GM12878 (cell line): ENCODE data around the gene ARL4C. TPM values are rescaled to one million over a fixed set of nuclear protein-coding genes. Genes with fewer than 3 reads are reported as not detected.

Source experiments
- ATAC-seq: fragments of 200-7000 bp; cut with Tn5 transposase; 3 replicates; pipeline ENCODE4 v1.9.1; 2020; ENCODE audit warnings: mild to moderate bottlenecking, moderate library complexity
- BruUV-seq: library from RNA; stranded (reverse); fragments of 400-500 nt; replicated peaks from 2 replicates; lab custom pipeline; 2021; lab: Mats Ljungman, UMichigan
- CTCF ChIA-PET: fragments of 300-600 bp; sonication (Branson Sonifier 250); formaldehyde crosslinking; extraction: SDS; loops from one replicate; lab custom pipeline; 2021; ENCODE audit warnings: inconsistent platforms; lab: Yijun Ruan, JAX
- POLR2A ChIA-PET: fragments of 350-600 bp; formaldehyde crosslinking; extraction: SDS; loops from one replicate; lab custom pipeline; 2021; ENCODE audit warnings: inconsistent platforms; lab: Charles Lee
- RAD21 ChIA-PET: fragments of 300-600 bp; sonication (Branson Sonifier 250); formaldehyde crosslinking; loops from one replicate; lab custom pipeline; 2023; ENCODE audit warnings: antibody characterized with exemption; ENCODE audit not compliant: unreplicated experiment; lab: Charles Lee
- SMC1A ChIA-PET: fragments of 300-600 bp; sonication (Branson Sonifier 250); formaldehyde crosslinking; loops from one replicate; lab custom pipeline; 2023; ENCODE audit not compliant: unreplicated experiment, uncharacterized antibody; lab: Charles Lee
- DNase-seq: peaks from one replicate; pipeline ENCODE4 v3.0.0-alpha.2; 2011; ENCODE audit warnings: low read depth, low spot score
- FAIRE-seq: peaks from 3 replicates; lab custom pipeline; 2011; peaks lifted over from hg19 to GRCh38; lab: Jason Lieb, UNC
- H2AFZ ChIP-seq: 2 replicates; pipeline ENCODE4 v1.6.0; 2011; ENCODE audit warnings: low read depth, low read length, control low read depth; ENCODE audit not compliant: control insufficient read depth
- H3K27ac ChIP-seq: 2 replicates; pipeline ENCODE4 v1.5.1; 2011; ENCODE audit warnings: control low read depth; ENCODE audit not compliant: control insufficient read depth, insufficient read depth
- H3K27me3 ChIP-seq, 2 experiments: replicated peaks in 1 of 2; 2 replicates each; pipeline versions ENCODE4 v1.6.0 to v1.6.1; 2011; ENCODE audit warnings: low read length in 1 of 2; ENCODE audit not compliant: control insufficient read depth in 2 of 2, insufficient read depth in 2 of 2
- H3K36me3 ChIP-seq, 2 experiments: 2 replicates each; pipeline ENCODE4 v1.5.1; 2011; ENCODE audit warnings: low read length in 1 of 2; ENCODE audit not compliant: control insufficient read depth in 2 of 2, insufficient read depth in 2 of 2
- H3K4me1 ChIP-seq: 2 replicates; pipeline ENCODE4 v1.6.1; 2011; ENCODE audit warnings: mild to moderate bottlenecking, low read length, moderate library complexity, mixed read lengths; ENCODE audit not compliant: control insufficient read depth, insufficient read depth
- H3K4me2 ChIP-seq: 2 replicates; pipeline ENCODE4 v1.6.0; 2011; ENCODE audit warnings: control low read depth; ENCODE audit not compliant: control insufficient read depth, insufficient read depth
- H3K4me3 ChIP-seq: fragments of 200-600 bp; sonication (generic); 2 replicates; pipeline ENCODE4 v1.5.1; 2016
- H3K79me2 ChIP-seq: 2 replicates; pipeline ENCODE4 v1.6.0; 2011; ENCODE audit warnings: low read length; ENCODE audit not compliant: control insufficient read depth, insufficient read depth
- H3K9ac ChIP-seq: 2 replicates; pipeline ENCODE4 v1.8.0; 2011; ENCODE audit warnings: low read length, control low read depth, mixed read lengths; ENCODE audit not compliant: control insufficient read depth, insufficient read depth
- H3K9me3 ChIP-seq: replicated peaks from 3 replicates; pipeline ENCODE4 v1.5.1; 2011; ENCODE audit warnings: mild to moderate bottlenecking, low read length; ENCODE audit not compliant: control insufficient read depth, insufficient read depth
- H4K20me1 ChIP-seq: 2 replicates; pipeline ENCODE4 v1.6.0; 2011; ENCODE audit not compliant: control insufficient read depth, insufficient read depth
- CTCF ChIP-seq, 3 experiments: IDR thresholded peaks in 2 of 3; conservative IDR thresholded peaks in 1 of 3; 2 replicates each; pipeline ENCODE4 v1.5.1; 2011; ENCODE audit warnings: low read depth in 3 of 3, low read length in 3 of 3, mild to moderate bottlenecking in 3 of 3, control low read depth in 2 of 3, moderate library complexity in 2 of 3, inconsistent platforms in 1 of 3, mixed read lengths in 1 of 3; ENCODE audit not compliant: control insufficient read depth in 2 of 3, insufficient read depth in 1 of 3; ENCODE audit errors: extremely low read depth in 1 of 3
- HCFC1 ChIP-seq: fragments of 150-350 bp; IDR thresholded peaks from 2 replicates; pipeline ENCODE4 v1.6.1; 2014; ENCODE audit warnings: low read length
- HDAC2 ChIP-seq: fragments of 200-600 bp; sonication (generic); IDR thresholded peaks from 2 replicates; pipeline ENCODE4 v1.6.1; 2017
- MYB ChIP-seq: fragments of 150-350 bp; IDR thresholded peaks from 2 replicates; pipeline ENCODE4 v1.6.1; 2014; ENCODE audit warnings: mild to moderate bottlenecking, low read depth, low read length, borderline replicate concordance
- NFYA ChIP-seq: IDR thresholded peaks from 2 replicates; pipeline ENCODE4 v1.6.1; 2011; ENCODE audit warnings: low read depth, mild to moderate bottlenecking, low read length, improper control_type of control experiment, borderline replicate concordance
- NR2C2 ChIP-seq: IDR thresholded peaks from 2 replicates; pipeline ENCODE4 v1.6.1; 2011; ENCODE audit warnings: borderline replicate concordance, low read depth; ENCODE audit not compliant: control insufficient read depth, insufficient read length
- POLR2A ChIP-seq: IDR thresholded peaks from 2 replicates; pipeline ENCODE4 v1.6.1; 2011; ENCODE audit warnings: low read depth, mild to moderate bottlenecking, low read length
- RAD51 ChIP-seq: fragments of 450-650 bp; IDR thresholded peaks from 2 replicates; pipeline ENCODE4 v1.6.1; 2016; ENCODE audit warnings: moderate library complexity, mild to moderate bottlenecking, inconsistent platforms
- RELA ChIP-seq: fragments of 450-650 bp; IDR thresholded peaks from 2 replicates; pipeline ENCODE4 v1.8.0; 2014; ENCODE audit warnings: borderline replicate concordance; ENCODE audit not compliant: partially characterized antibody
- SIX5 ChIP-seq: IDR thresholded peaks from 2 replicates; pipeline ENCODE4 v1.6.1; 2011; ENCODE audit warnings: mild to moderate bottlenecking, low read depth, low read length, moderate library complexity; ENCODE audit not compliant: severe bottlenecking
- SPI1 ChIP-seq: IDR thresholded peaks from 2 replicates; pipeline ENCODE4 v1.6.1; 2011; ENCODE audit warnings: low read depth, mild to moderate bottlenecking, low read length, moderate library complexity, borderline replicate concordance; ENCODE audit not compliant: insufficient read depth
- STAT1 ChIP-seq: fragments of 450-650 bp; conservative IDR thresholded peaks from 2 replicates; pipeline ENCODE4 v1.6.1; 2014; ENCODE audit warnings: antibody characterized with exemption, mild to moderate bottlenecking
- TCF12 ChIP-seq: IDR thresholded peaks from 2 replicates; pipeline ENCODE4 v1.6.1; 2011; ENCODE audit warnings: low read depth, mild to moderate bottlenecking, low read length
- ZBED1 ChIP-seq: IDR thresholded peaks from 2 replicates; pipeline ENCODE4 v1.6.1; 2016; ENCODE audit warnings: borderline replicate concordance
- WGBS: methylation state at CpG from one replicate; pipeline ENCODE4 v1.1.6; 2016; ENCODE audit warnings: low lambda C conversion rate; ENCODE audit not compliant: insufficient replicate concordance, insufficient coverage; ENCODE audit errors: missing lambda C conversion rate; 5-methylcytosine and 5-hydroxymethylcytosine counted together
- in situ Hi-C: fragments of 300-500 bp; cut with MboI; formaldehyde crosslinking; loops from 9 replicates; pipeline ENCODE4 v1.14.3; 2018; ENCODE audit warnings: mixed read lengths
- intact Hi-C: fragments of 100-400 bp; cut with micrococcal nuclease; formaldehyde crosslinking; loops from one replicate; pipeline ENCODE4 v1.14.2; 2022; ENCODE audit not compliant: unreplicated experiment
- polyA plus RNA-seq, 11 experiments: library from polyadenylated mRNA; depleted of rRNA in 4 of 11; unstranded in 6 of 11; stranded (reverse) in 5 of 11; fragments of >200 nt; fragmentation: Nextera tagmentation in 4 of 11; fragmentation: Illumina TruSeq in 1 of 11; extraction: Ambion mirVana in 4 of 11; extraction: Trizol in 1 of 11; gene quantifications; 1 replicate in 1 of 11; 2 replicates in 10 of 11; pipeline versions ENCODE4 v1.2.1 to v1.2.3, GENCODE V29; 2011 to 2016; ENCODE audit warnings: inconsistent platforms in 2 of 11, missing spikeins in 2 of 11, low read depth in 1 of 11
- total RNA-seq, 4 experiments: library from RNA; depleted of rRNA in 3 of 4; stranded (reverse); fragments of >200 nt in 3 of 4; fragmentation: Illumina TruSeq in 1 of 4; extraction: Trizol in 1 of 4; gene quantifications; 2 replicates each; pipeline versions ENCODE4 v1.2.1 to v1.2.3, GENCODE V29; 2013 to 2021
- TF ChIP-seq, protein P1 (sequence below): IDR thresholded peaks from 2 replicates; pipeline ENCODE4 v1.6.1; 2012; ENCODE audit warnings: low read depth, low read length, improper control_type of control experiment
- TF ChIP-seq, protein P2 (sequence below): fragments of 450-650 bp; conservative IDR thresholded peaks from 2 replicates; pipeline ENCODE4 v1.6.1; 2017; ENCODE audit warnings: mild to moderate bottlenecking, moderate library complexity
- TF ChIP-seq, protein P3 (sequence below): fragments of 450-650 bp; IDR thresholded peaks from 2 replicates; pipeline ENCODE4 v1.6.1; 2016; ENCODE audit warnings: mild to moderate bottlenecking

ARL4C gene
- total and polyA plus RNA-seq, 10 of the 15 experiments (the other 5 are each of a cell fraction or from before 2014, with no cell fraction given), result 0.03 to 0.72 (median 0.06) TPM; not detected in 4

DNA sequence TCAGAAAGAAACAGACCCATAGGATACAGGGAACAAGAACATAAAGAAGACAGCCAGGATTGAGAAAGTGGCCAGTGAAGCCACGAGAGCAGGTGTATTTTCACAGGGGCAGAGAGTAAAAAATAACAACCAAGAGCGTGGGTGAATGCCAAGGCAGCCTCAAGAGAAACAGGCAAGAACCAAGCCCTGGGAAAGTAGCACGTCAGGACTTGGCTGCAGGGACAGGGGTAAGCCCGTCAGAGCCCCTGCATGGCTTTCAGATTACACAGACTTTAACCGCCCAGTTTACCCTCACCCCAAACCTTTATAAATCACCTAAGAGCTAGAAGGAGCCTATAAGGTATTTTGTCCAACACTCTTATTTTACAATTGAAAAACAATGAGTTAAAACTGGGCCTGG is 43.7 kb downstream of the ARL4C start:
- CTCF ChIA-PET, result no interaction called here
- H3K9me3 ChIP-seq, result no peaks in the 10 kb centered on the region; the same call in 2 of the 3 replicates
- no peaks in the 10 kb centered on the region for H3K4me1 ChIP-seq
- no peak for DNase-seq
- H2AFZ ChIP-seq, result no peak overlapping the region
- ATAC-seq, result no peak
- in situ Hi-C loops, result no loop called here
- BruUV-seq, result no TSS peak
- no peak overlapping the region for H3K9ac ChIP-seq
- no peaks in the 10 kb centered on the region for H3K27me3 ChIP-seq
- H3K36me3 ChIP-seq, result no peaks in the 10 kb centered on the region
- SMC1A ChIA-PET, result interaction anchor here (0.9 kb wide), 1 partner anchor 16 kb away, joined by 4 read pairs; no protein-coding TSS in a partner anchor
- RAD21 ChIA-PET, result interaction anchor here (1.5 kb wide), 1 partner anchor 165 kb away, joined by 3 read pairs; no protein-coding TSS in a partner anchor
- TF ChIP-seq NFYA (no peak), STAT1 (no peak), NR2C2 (no peak), POLR2A (no peak), ZBED1 (no peak), CTCF (IDR thresholded peaks at IDR 0.05 in 2 of 3, conservative IDR thresholded peaks at IDR 0.05 in 1 of 3; ENCODE audit: control insufficient read depth in 2 of 3, extremely low read depth in 1 of 3, insufficient read depth in 1 of 3, low read depth in 3 of 3, low read length in 3 of 3) (no peak), HDAC2 (no peak), HCFC1 (no peak), RAD51 (no peak), MYB (no peak), SIX5 (no peak), TCF12 (no peak), RELA (no peak), SPI1 (no peak)
- TF ChIP-seq, protein P1, sequence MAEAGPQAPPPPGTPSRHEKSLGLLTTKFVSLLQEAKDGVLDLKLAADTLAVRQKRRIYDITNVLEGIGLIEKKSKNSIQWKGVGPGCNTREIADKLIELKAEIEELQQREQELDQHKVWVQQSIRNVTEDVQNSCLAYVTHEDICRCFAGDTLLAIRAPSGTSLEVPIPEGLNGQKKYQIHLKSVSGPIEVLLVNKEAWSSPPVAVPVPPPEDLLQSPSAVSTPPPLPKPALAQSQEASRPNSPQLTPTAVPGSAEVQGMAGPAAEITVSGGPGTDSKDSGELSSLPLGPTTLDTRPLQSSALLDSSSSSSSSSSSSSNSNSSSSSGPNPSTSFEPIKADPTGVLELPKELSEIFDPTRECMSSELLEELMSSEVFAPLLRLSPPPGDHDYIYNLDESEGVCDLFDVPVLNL, result no peak
- TF ChIP-seq, protein P2, sequence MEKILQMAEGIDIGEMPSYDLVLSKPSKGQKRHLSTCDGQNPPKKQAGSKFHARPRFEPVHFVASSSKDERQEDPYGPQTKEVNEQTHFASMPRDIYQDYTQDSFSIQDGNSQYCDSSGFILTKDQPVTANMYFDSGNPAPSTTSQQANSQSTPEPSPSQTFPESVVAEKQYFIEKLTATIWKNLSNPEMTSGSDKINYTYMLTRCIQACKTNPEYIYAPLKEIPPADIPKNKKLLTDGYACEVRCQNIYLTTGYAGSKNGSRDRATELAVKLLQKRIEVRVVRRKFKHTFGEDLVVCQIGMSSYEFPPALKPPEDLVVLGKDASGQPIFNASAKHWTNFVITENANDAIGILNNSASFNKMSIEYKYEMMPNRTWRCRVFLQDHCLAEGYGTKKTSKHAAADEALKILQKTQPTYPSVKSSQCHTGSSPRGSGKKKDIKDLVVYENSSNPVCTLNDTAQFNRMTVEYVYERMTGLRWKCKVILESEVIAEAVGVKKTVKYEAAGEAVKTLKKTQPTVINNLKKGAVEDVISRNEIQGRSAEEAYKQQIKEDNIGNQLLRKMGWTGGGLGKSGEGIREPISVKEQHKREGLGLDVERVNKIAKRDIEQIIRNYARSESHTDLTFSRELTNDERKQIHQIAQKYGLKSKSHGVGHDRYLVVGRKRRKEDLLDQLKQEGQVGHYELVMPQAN, result no peak
- TF ChIP-seq, protein P3, sequence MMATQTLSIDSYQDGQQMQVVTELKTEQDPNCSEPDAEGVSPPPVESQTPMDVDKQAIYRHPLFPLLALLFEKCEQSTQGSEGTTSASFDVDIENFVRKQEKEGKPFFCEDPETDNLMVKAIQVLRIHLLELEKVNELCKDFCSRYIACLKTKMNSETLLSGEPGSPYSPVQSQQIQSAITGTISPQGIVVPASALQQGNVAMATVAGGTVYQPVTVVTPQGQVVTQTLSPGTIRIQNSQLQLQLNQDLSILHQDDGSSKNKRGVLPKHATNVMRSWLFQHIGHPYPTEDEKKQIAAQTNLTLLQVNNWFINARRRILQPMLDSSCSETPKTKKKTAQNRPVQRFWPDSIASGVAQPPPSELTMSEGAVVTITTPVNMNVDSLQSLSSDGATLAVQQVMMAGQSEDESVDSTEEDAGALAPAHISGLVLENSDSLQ, result no peak
- no peak for FAIRE-seq
- H3K27ac ChIP-seq, result no peak overlapping the region
- no peak overlapping the region for H3K4me3 ChIP-seq
- no peaks in the 10 kb centered on the region for H3K79me2 ChIP-seq
- whole genome bisulfite sequencing, result 54% methylated on average over 5 of the region's 5 CpGs
- H3K4me2 ChIP-seq, result no peak overlapping the region
- no peaks in the 10 kb centered on the region for H4K20me1 ChIP-seq
- intact Hi-C loops, result no loop called here
- POLR2A ChIA-PET, result no interaction called here
